Pancreas (tissue), 10 donors: ENCODE data around the gene IGFBP3. TPM values are rescaled to one million over a fixed set of nuclear protein-coding genes. Genes with fewer than 3 reads are reported as not detected.

Experiments used
- ATAC-seq, 4 donors: fragments of 200-7000 bp; cut with Tn5 transposase; one replicate each; pipeline versions ENCODE4 v1.8.0 to v1.9.1; 2020; ENCODE audit warnings: mild to moderate bottlenecking in 4 of 4, moderate library complexity in 4 of 4
- DNase-seq, 6 donors: peaks; one replicate each; pipeline ENCODE4 v3.0.0-alpha.2; 2020
- FAIRE-seq: peaks from 2 replicates; lab custom pipeline; 2012; peaks lifted over from hg19 to GRCh38; lab: Jason Lieb, UNC
- H3K27ac ChIP-seq, 4 donors: fragments of 200-600 bp; sonication (generic); 1 replicate in 3 of 4; 2 replicates in 1 of 4; pipeline versions ENCODE4 v1.5.0 to v1.8.0; 2020
- H3K27me3 ChIP-seq, 4 donors: fragments of 200-600 bp; one replicate each; pipeline ENCODE4 v1.8.0; 2021
- H3K36me3 ChIP-seq, 3 donors: fragments of 200-600 bp; sonication (generic) in 1 of 3; one replicate each; pipeline versions ENCODE4 v1.5.0 to v1.8.0; 2020 to 2021
- H3K4me1 ChIP-seq, 3 donors: fragments of 200-600 bp; one replicate each; pipeline ENCODE4 v1.8.0; 2021
- H3K4me3 ChIP-seq, 4 donors: fragments of 200-600 bp; sonication (generic) in 2 of 4; one replicate each; pipeline versions ENCODE4 v1.5.0 to v1.8.0; 2020 to 2021
- H3K9me3 ChIP-seq, 4 donors: fragments of 200-600 bp; one replicate each; pipeline ENCODE4 v1.8.0; 2021
- WGBS, 2 donors: extraction: QIAGEN DNeasy Blood & Tissue Kit; methylation state at CpG; one replicate each; pipeline ENCODE4 v1.1.7; 2013; 5-methylcytosine and 5-hydroxymethylcytosine counted together
- intact Hi-C, 3 donors: fragments of 100-400 bp; cut with DNase I; formaldehyde crosslinking; loops; one replicate each; pipeline versions ENCODE4 v1.11.1 to v1.14.2; 2022
- polyA plus RNA-seq, 2 donors: library from polyadenylated mRNA; stranded (reverse); fragments of 200-250 nt; gene quantifications; one replicate each; pipeline ENCODE4 v1.2.3, GENCODE V29; 2013
- total RNA-seq, 6 donors: library from RNA; stranded (reverse); fragmentation: NEBNext Ultra II Directional in 4 of 6; extraction: Animal tissue kit (Norgen Biotek cat#: 25700) in 4 of 6; gene quantifications; one replicate each; pipeline versions ENCODE4 v1.2.1 to v1.2.4, GENCODE V29; 2021 to 2023
- TF ChIP-seq, protein P1 (sequence below), 4 donors: fragments of 200-600 bp; sonication (generic) in 3 of 4; IDR thresholded peaks; one replicate each; pipeline versions ENCODE4 v1.5.0 to v1.8.0; 2021; ENCODE audit warnings: antibody characterized with exemption in 4 of 4
- donor health status: healthy with polysubstance abuse.
- donor health status: DM: no; HTN: no; CAD: no; lungs with moderate emphysema.
- donor health status: DM: no; HTN: no; CAD: no.
- donor health status: control.
- donor health status: control.
- donor health status: Bipolar disorder and iron deficiency.
- donor health status: DM: yes; HTN: yes; CAD: no.
- donor health status: DM: no; HTN: no; CAD: no.
- donor health status: DM: no; HTN: no; CAD: no.
- donor health status: DM: yes; HTN: yes; CAD: no.

Gene IGFBP3
- total and polyA plus RNA-seq, 8 donors = 4.6 to 27.3 (median 13.1) TPM

DNA sequence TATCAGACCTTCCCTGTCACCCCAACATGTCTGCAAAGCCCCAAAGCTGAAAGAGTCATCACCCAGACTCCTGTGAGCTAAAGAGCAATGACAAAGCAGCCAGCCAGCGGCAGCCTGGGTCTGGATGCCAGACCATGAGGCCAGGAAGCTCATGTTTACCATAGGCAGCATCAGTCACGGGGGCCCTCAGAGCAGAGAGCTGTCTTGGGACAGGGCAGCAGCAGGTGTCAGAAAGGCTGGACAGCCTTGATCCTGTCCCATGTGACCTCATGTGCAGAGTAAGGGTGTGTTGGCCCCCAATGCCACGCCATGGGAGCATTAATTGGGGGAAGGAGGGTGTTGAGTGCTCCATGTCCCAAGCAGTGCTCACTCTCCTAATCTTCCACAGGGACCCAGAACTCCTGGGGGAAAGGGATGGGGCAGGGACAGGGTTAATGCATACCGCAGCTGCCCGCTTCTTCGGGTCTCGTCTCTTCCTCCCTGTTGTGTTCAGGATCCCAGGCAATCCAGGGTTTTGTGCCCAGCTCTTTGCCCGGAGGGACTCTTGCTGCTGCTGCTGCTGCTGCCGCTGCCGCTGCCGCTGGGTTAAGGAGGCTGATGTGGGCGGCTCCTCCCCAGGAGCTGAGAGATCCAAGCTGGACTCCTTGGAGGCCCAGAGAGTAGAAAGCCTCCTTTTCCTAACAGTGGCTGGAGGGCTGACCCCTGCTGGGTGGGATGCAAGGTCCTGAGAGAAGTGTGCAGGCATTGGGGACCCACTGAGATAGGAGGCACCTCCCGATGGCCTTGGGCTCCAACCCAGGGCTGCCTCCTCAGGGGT, 55.3 kb downstream of the IGFBP3 start:
- ATAC-seq = no peak
- WGBS, 2 donors = 65% methylated on average over 13 of the region's 13 CpGs
- Histone ChIP-seq H3K36me3 (no peaks in the 10 kb centered on the region), H3K4me1 (no peaks in the 10 kb centered on the region), H3K9me3 (no peaks in the 10 kb centered on the region), H3K27me3 (no peaks in the 10 kb centered on the region), H3K4me3 (no peak overlapping the region), H3K27ac (no peak overlapping the region)
- no peak for FAIRE-seq
- intact Hi-C loops = loop anchor here in 1 of 3 donors (10.0 kb wide), 1 partner anchor 711 kb away; the partner anchor contains the start of gene RAMP3
- DNase-seq = peak in 1 of 6 donors; percentile 43
- TF ChIP-seq, protein P1, sequence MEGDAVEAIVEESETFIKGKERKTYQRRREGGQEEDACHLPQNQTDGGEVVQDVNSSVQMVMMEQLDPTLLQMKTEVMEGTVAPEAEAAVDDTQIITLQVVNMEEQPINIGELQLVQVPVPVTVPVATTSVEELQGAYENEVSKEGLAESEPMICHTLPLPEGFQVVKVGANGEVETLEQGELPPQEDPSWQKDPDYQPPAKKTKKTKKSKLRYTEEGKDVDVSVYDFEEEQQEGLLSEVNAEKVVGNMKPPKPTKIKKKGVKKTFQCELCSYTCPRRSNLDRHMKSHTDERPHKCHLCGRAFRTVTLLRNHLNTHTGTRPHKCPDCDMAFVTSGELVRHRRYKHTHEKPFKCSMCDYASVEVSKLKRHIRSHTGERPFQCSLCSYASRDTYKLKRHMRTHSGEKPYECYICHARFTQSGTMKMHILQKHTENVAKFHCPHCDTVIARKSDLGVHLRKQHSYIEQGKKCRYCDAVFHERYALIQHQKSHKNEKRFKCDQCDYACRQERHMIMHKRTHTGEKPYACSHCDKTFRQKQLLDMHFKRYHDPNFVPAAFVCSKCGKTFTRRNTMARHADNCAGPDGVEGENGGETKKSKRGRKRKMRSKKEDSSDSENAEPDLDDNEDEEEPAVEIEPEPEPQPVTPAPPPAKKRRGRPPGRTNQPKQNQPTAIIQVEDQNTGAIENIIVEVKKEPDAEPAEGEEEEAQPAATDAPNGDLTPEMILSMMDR (IDR thresholded peaks at IDR 0.05) = no peak

DNA sequence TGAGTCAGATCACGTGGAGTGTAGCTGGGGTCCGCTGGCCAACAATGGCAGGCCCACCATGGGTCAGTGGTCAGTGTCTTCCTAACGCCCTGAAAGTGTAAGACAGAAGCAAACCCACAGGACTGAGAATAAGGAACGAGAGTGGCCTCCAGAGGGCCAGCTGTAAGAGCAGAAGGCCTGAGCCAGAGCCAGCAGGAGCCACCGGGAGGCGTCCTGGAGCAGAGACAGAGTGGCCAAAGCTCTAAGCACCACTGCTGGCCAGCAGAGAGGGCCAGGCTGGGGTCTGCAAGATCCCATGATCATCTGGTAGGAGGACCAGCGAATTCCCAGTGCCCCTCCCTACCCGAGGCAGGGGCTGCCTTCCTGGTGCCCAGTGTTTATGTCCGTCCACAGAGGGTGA, 57.4 kb downstream of the IGFBP3 start:
- Histone ChIP-seq H3K9me3 (no peaks in the 10 kb centered on the region), H3K4me1 (no peaks in the 10 kb centered on the region), H3K27me3 (no peaks in the 10 kb centered on the region), H3K27ac (no peak overlapping the region), H3K36me3 (no peaks in the 10 kb centered on the region), H3K4me3 (no peak overlapping the region)
- 60 to 61% methylated on average over 9 of the region's 9 CpGs for WGBS, 2 donors
- intact Hi-C loops = loop anchor here in 1 of 3 donors (10.0 kb wide), 1 partner anchor 709 kb away; the partner anchor contains the start of gene RAMP3
- TF ChIP-seq, protein P1 (IDR thresholded peaks at IDR 0.05) = no peak
- ATAC-seq (no peak), DNase-seq (peak in 1 of 6 donors; percentile 31), FAIRE-seq (no peak)

Other genes with a start within 250 kb of the IGFBP3 start
- gene CCDC201, start 48.2 kb downstream of the IGFBP3 start, total RNA-seq = not detected
- gene CCDC201, start 48.2 kb downstream of the IGFBP3 start, polyA plus RNA-seq = not detected
- gene IGFBP1, start 32.8 kb downstream of the IGFBP3 start, total RNA-seq = under 1 TPM in 1 of 6 donors, not detected in 5; 0.19 TPM
- under 1 TPM; 0.11 to 0.12 TPM for gene IGFBP1, start 32.8 kb downstream of the IGFBP3 start, polyA plus RNA-seq